Measurements from ENCODE around the gene RDH14.

RDH14 gene

GRCh38 chr2:18526429-18526828 lies 34.0 kb downstream of the RDH14 start:
- Histone ChIP-seq H3K27me3 (ENCODE audit: insufficient read depth, poor library complexity, severe bottlenecking) (no peaks in the 10 kb centered on the region), H3K27ac (replicated peaks) (no peak overlapping the region), H3K4me3 (replicated peaks; ENCODE audit: insufficient read depth, low read length) (no peak overlapping the region)
- no peak for DNase-seq (ENCODE audit: low read depth in 1 of 2, low spot score in 1 of 2)
- no peak for TF ChIP-seq CTCF (IDR thresholded peaks at IDR 0.05; ENCODE audit: insufficient read depth, low read length)
- TF ChIP-seq POLR2AphosphoS5 (IDR thresholded peaks at IDR 0.05; ENCODE audit: low read depth): no peak
- no peak for TF ChIP-seq SPI1 (IDR thresholded peaks at IDR 0.05; ENCODE audit: borderline replicate concordance, low read depth)
- TF ChIP-seq GABPA (IDR thresholded peaks at IDR 0.05; ENCODE audit: low read depth): no peak
- no peak for TF ChIP-seq REST (IDR thresholded peaks at IDR 0.05; ENCODE audit: insufficient replicate concordance, low read depth)

GRCh38 chr2:18525852-18526251 lies 34.6 kb downstream of the RDH14 start:
- TF ChIP-seq REST (IDR thresholded peaks at IDR 0.05; ENCODE audit: insufficient replicate concordance, low read depth) (no peak), SPI1 (IDR thresholded peaks at IDR 0.05; ENCODE audit: borderline replicate concordance, low read depth) (no peak), POLR2AphosphoS5 (IDR thresholded peaks at IDR 0.05; ENCODE audit: low read depth) (no peak), CTCF (IDR thresholded peaks at IDR 0.05; ENCODE audit: insufficient read depth, low read length) (no peak), GABPA (IDR thresholded peaks at IDR 0.05; ENCODE audit: low read depth) (no peak)
- no peaks in the 10 kb centered on the region for H3K27me3 ChIP-seq (ENCODE audit: insufficient read depth, poor library complexity, severe bottlenecking)
- H3K27ac ChIP-seq (replicated peaks): no peak overlapping the region
- no peak overlapping the region for H3K4me3 ChIP-seq (replicated peaks; ENCODE audit: insufficient read depth, low read length)
- no peak for DNase-seq (ENCODE audit: low read depth in 1 of 2, low spot score in 1 of 2)

GRCh38 chr2:18525236-18525635 lies 35.2 kb downstream of the RDH14 start:
- Histone ChIP-seq H3K27ac (replicated peaks) (no peak overlapping the region), H3K27me3 (ENCODE audit: insufficient read depth, poor library complexity, severe bottlenecking) (no peaks in the 10 kb centered on the region), H3K4me3 (replicated peaks; ENCODE audit: insufficient read depth, low read length) (no peak overlapping the region)
- DNase-seq (ENCODE audit: low read depth in 1 of 2, low spot score in 1 of 2): no peak
- no peak for TF ChIP-seq REST (IDR thresholded peaks at IDR 0.05; ENCODE audit: insufficient replicate concordance, low read depth)
- no peak for TF ChIP-seq GABPA (IDR thresholded peaks at IDR 0.05; ENCODE audit: low read depth)
- TF ChIP-seq CTCF (IDR thresholded peaks at IDR 0.05; ENCODE audit: insufficient read depth, low read length): no peak
- TF ChIP-seq POLR2AphosphoS5 (IDR thresholded peaks at IDR 0.05; ENCODE audit: low read depth): no peak
